WI38 (cell line): ENCODE measurements around the gene EHBP1L1.

Source experiments
- H3K4me3 ChIP-seq: 2 replicates; pipeline ENCODE4 v1.5.1; 2011; ENCODE audit warnings: low read depth, mild to moderate bottlenecking, control low read depth, low read length
- TF ChIP-seq, protein P1 (sequence below): IDR thresholded peaks from 2 replicates; pipeline ENCODE4 v1.5.1; 2012; ENCODE audit warnings: low read depth, mild to moderate bottlenecking, control low read depth, low read length

Gene EHBP1L1

DNA sequence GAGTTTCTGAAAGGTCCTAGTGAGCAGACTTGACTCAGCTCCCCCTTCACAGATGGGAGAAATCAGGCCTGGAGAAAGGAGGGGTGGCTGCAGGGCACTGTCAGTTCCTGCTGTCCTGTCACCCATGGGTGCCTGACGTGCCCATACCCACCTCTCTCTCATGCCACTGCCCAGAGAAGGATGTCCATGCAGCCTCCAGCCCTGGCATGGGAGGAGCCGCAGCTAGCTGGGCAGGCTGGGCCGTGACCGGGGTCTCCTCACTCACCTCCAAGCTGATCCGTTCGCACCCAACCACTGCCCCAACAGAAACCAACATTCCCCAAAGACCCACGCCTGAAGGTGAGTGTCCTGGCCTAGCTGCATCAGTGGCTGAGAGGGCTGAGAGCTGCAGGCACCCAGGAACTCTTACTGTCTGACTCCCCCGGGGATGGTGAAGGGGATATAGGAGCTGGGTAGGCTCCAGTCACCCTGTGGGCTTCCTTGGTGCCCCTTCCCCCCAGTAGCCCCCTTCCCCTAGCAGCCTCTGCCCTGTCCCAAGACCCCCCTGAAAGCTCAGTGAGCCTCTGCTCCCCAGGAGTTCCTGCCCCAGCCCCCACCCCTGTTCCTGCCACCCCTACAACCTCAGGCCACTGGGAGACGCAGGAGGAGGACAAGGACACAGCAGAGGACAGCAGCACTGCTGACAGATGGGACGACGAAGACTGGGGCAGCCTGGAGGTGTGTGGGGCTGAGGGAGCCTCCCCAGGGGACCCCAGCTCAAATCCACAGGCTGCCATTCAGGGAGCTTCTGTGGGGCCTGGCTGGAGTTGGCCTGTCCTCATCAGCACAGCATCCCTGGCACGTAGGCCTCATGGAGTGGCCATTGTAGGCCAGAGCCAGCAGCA, 39.2 kb upstream of the EHBP1L1 start:
- H3K4me3 ChIP-seq: no peak overlapping the region
- TF ChIP-seq, protein P1, sequence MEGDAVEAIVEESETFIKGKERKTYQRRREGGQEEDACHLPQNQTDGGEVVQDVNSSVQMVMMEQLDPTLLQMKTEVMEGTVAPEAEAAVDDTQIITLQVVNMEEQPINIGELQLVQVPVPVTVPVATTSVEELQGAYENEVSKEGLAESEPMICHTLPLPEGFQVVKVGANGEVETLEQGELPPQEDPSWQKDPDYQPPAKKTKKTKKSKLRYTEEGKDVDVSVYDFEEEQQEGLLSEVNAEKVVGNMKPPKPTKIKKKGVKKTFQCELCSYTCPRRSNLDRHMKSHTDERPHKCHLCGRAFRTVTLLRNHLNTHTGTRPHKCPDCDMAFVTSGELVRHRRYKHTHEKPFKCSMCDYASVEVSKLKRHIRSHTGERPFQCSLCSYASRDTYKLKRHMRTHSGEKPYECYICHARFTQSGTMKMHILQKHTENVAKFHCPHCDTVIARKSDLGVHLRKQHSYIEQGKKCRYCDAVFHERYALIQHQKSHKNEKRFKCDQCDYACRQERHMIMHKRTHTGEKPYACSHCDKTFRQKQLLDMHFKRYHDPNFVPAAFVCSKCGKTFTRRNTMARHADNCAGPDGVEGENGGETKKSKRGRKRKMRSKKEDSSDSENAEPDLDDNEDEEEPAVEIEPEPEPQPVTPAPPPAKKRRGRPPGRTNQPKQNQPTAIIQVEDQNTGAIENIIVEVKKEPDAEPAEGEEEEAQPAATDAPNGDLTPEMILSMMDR: no peak

DNA sequence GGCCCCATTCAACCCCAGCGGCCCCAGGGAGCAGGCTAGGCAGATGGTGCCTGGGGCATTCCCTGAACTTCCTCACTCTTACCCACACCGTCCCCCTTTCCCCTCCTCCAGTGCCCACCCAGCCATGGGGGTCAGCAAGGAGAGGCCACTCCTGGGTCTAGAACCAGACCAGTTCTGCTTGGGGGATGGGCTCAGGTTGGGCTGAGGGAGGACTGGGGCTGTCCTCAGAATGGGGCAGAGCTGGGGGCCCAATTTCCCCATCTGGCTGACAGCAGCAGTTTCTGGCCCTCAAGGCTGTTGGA, 38.6 kb upstream of the EHBP1L1 start:
- H3K4me3 ChIP-seq: no peak overlapping the region
- TF ChIP-seq, protein P1: no peak

- no peak overlapping the region for H3K4me3 ChIP-seq
- TF ChIP-seq, protein P1: no peak
Measured at GRCh38 chr11:65537620-65538231, 38.1 kb upstream of the EHBP1L1 start.

DNA sequence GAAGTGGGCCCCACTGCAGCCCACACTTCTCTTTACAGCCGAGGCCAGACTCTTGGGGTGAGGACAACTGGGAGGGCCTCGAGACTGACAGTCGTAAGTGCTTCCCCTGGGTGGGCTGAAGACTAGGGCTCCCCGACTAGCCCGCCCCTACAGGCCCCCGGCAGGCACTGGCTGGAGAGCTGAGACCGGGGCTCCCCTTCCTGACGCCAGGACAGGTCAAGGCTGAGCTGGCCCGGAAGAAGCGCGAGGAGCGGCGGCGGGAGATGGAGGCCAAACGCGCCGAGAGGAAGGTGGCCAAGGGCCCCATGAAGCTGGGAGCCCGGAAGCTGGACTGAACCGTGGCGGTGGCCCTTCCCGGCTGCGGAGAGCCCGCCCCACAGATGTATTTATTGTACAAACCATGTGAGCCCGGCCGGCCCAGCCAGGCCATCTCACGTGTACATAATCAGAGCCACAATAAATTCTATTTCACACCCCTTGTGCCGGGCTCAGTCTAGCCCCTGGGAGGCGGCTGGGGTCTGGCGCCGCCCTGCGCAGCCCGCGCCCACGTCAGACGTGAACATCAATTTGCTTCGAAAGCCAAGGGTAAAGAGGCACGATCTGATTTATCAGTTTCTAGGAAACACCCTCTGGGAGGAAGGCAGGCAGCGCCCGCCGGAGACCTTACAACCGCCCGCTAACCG, 37.5 kb upstream of the EHBP1L1 start:
- no peak overlapping the region for H3K4me3 ChIP-seq
- TF ChIP-seq, protein P1: no peak

- H3K4me3 ChIP-seq: no peak overlapping the region
- TF ChIP-seq, protein P1: no peak
Measured at GRCh38 chr11:65538915-65539743, 36.7 kb upstream of the EHBP1L1 start.

GRCh38 chr11:65539744-65540289, 36.0 kb upstream of the EHBP1L1 start:
- H3K4me3 ChIP-seq: peak overlapping the region; percentile 56
- TF ChIP-seq, protein P1: no peak
